GM21447 (cell line): ENCODE results near the gene GFAP.

Experiments
- ATAC-seq: cut with Tn5 transposase; IDR thresholded peaks from one replicate; pipeline ENCODE4 v1.9.1; 2021; ENCODE audit not compliant: unreplicated experiment

GFAP gene

DNA sequence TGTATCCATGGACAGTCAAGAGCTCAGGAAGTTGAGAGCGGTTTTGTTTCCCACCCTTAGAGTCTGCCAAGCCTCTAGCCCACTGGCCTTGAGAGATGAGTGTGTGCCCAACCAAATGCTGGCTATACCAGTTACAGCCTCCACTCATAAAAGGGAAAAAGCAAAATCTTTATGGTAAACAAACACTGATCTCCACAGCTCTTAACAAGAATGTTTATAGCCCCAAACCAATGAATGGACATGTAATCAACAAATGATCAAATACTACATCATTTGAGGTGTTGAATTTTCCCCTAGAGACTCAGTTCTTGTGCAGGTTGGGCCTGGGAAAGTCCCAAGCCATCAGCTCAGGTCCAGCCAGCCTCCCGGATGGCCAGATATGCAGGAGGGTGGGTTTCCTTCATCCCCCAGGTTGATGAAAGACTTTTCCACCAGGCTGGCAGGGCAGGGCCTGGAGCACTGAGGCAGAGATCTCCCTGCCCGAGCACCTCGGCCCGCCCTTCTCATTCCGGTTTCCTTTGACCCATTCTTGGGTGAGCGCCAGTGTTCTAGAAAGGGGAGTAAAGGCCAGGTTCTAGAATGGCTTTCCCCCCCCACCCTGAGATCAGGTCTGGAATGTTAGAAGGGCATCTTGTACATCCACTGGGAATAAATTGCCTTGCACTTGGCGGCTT, 12.2 kb downstream of the GFAP start:
- ATAC-seq, result no peak

GRCh38 chr17:44902135-44902760, 13.1 kb downstream of the GFAP start:
- no peak for ATAC-seq

GRCh38 chr17:44901411-44901921, 13.8 kb downstream of the GFAP start:
- no peak for ATAC-seq

DNA sequence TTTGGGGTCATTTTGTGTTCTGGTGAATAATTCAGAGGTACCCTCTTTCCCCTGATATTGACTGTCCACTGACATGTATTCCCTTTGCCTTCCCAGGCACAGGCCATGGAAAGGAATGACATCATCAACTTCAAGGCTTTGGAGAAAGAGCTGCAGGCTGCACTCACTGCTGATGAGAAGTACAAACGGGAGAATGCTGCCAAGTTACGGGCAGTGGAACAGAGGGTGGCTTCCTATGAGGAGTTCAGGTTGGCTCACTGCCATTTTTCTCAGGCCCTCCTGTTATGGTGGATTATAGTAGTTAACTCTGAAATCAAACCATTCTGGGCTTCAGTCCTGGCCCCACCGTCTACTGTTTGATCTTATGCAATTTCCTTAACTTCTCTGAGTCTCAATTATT, 14.4 kb downstream of the GFAP start:
- ATAC-seq, result no peak

DNA sequence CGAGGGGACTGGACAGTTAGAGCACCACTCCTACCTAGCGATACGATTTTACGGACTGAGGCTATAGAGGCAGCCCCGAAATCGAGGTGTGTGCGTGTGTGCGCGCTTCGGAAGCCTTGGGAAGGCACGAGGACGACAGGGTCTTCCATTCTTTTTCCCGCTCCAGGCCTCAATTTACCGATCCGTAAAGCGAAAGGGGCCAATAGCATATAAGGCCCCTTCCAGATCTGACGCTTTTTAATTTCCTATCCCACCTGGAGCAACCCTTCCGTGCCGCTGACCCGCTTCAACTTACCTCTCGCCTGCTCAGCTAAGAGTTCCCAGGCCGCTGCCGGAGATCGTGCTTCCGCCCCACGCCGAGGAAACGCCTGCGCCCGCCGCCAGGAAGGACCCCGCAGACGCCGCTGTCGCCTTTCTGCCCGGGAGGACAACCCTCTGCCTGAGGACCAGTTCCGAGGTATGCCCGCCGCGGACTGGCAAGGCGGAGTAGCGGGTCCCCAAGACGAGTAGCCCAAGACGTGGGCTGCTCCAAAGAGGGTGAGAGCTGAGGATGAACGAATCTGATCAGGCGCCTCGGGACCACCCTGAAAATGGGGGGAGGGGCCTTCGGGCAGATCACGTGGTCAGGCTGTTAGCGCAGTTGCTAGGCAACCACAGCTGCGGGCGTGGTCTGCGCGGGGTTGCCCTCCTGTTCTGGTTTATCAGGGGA, 16.1 kb downstream of the GFAP start, which contains the start of gene EFTUD2:
Gene EFTUD2, minus strand, starts transcription at position 372 of the 709 bp plus-strand sequence. CDS start 4,924 bp downstream, outside the sequence.
- peak; percentile 70 for ATAC-seq

DNA sequence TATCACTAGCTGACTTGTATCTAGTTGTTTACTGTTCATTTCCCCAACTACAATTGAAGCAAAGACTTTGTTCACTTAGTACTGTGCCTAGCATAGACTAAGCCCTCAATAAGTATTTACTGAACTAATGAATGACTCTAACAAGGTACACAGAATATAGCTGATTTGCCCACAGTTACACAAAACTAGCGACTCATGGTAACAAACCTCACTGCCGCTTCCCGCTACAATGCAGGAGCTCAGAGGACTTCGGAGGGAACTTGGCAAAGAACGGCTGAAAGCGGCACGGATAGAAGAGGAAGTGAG, 16.6 kb downstream of the GFAP start:
- no peak for ATAC-seq

DNA sequence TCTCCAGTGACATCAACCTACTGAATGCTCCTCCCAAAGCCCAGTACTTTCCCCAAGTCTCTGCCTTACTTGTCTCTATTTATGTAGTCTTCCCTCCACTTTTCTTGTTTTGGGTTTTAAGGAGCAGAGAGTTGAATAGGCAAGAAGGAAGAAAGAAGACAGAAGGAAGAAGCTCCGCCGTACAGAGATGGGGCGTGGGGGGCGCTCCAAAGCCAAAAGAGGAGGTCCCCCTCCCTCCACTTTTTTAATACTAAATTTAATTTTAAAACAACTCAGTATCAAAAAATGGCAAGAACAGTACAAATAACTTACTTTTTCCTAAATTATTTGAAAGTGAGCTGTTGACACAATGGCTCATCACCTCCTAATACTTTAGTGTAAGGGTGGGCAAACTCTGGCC, 20.7 kb downstream of the GFAP start:
- ATAC-seq, result no peak

GRCh38 chr17:44892250-44892649, 23.1 kb downstream of the GFAP start:
- ATAC-seq, result no peak

DNA sequence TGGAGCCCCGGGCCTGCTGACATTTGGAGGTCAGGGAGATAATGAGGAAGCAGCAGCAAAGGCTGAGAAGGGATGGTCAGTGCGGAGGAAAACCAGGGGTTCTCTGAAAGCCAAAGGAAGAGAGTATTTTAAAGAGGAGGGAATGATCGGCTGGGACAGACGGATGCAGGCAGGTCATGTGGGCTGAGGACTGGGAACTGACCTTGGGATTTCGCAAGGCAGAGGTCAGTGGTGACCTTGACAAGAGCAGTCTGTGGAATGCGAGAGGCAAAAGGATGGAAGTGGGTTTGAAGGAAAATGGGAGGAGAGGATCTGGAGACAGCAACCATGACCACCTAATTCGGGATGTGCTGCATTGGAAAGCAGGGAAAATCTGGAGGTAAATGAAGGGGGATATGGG, 26.3 kb downstream of the GFAP start:
- ATAC-seq, result no peak

- ATAC-seq, result no peak
Observed at GRCh38 chr17:44887971-44888954, 27.0 kb downstream of the GFAP start.

DNA sequence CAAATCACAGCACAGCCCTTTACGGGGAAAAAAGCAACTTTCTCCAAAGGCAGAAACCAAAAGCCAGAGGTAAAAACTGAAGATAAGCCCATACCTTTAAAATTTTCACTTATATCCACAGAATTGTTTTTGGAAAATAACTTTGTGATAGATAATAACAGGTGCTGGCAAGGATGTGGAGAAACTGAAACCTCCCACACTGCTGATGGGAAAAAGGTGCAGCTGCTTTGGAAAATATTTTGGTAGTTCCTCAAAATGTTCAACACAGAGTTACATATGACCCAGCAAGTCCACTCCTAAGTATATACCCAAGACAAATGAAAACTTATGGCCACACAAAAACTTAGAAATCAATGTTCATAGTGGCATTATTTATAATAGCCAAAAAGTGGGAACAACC, 28.3 kb downstream of the GFAP start:
- no peak for ATAC-seq

- ATAC-seq, result no peak
Observed at GRCh38 chr17:44884941-44885340, 30.4 kb downstream of the GFAP start.

DNA sequence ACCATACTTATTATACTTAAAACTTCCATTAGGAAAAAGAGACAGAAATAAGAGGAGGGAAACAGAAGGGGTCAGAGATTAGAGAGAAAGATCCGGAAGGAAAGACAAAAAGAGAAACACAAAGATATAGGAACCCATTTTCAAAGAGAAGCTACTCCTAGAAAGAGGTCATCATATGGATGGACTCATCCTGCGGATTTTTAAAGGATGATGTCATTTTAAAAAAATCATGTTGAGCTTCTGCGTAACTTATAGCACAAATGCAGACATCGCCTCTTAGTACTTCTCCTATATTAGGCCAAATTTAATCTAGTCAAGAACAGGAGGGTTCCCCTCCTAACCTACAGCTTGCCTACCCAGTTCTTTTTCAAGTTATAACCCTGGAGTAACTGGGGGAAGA, 34.2 kb downstream of the GFAP start:
- ATAC-seq, result no peak

DNA sequence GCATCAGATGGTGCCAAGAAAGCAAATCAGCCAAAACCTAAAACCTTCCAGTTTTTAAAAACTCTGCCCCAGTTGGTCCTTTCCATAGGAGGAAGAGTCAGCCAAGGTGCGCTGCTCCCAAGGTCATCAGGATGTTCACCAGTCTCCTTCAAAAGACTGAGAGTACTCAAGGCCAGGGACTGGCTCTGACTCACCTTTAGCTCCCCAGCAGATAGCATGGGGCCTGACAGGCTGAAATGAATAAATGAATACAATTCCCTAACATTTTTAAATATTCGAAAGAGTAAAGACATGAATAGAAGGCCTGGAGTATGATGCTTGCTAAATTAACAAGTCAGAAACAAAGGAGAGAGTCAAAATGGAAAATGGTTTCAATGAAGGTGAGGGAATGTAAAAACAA, 35.2 kb downstream of the GFAP start:
- no peak for ATAC-seq

DNA sequence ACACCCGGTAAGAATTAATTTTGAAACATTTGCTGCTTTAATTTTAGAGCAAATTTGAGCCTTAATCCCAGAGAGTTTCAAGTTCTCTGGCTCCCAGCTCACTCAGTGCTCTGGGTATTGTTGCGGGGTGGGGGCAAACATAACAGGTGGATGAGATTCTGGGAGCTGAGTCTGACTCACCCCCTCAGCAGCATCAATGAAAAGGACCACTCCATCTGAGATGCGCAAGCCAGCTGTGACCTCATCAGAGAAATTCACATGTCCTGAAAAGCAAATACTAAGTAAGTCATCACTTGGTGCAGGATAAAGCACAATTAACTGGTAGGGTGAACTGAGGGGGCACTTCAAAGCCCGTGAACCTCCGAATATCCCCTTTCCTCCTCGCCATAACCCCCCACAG, 35.9 kb downstream of the GFAP start:
- no peak for ATAC-seq

- no peak for ATAC-seq
Observed at GRCh38 chr17:44878627-44879221, 36.6 kb downstream of the GFAP start.

- no peak for ATAC-seq
Observed at GRCh38 chr17:44877121-44877520, 38.2 kb downstream of the GFAP start.

GRCh38 chr17:44875761-44876160, 39.5 kb downstream of the GFAP start:
- ATAC-seq, result no peak

DNA sequence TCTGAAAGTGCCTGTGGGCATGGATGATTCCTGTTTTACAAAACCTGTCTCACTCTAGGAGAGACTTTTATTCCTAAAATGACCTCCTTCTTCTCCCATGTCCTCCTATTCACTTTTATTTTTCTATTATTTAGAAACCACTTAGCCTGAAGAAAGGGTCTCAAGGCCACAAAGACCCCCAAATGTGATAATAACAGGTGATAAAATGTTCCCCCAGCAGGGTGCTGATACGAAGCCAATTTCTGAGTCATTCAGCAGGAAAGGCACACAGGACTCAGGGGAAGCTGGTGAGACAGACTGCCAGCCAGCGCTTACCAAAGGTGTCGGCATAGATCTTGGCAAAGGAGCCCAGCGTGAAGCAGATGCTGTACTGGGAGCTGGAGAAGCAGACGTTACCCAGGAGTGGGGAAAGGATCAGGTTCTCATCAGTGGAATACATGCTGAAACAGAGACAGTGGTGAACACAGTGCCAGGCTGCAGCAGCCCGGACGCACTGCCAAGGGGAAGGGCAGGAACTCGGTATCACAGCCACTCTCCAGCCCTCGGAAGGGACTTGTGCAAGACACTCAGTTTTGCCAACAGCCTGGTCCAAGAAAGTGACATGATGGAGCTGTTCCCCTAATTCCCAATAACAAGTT, 43.0 kb downstream of the GFAP start:
- ATAC-seq, result no peak

- no peak for ATAC-seq
Observed at GRCh38 chr17:44871556-44871955, 43.7 kb downstream of the GFAP start.
